ENCODE data around the gene LAMB3.
"Not testable (repeated sequence)": the region's sequence is repeated elsewhere in the genome, so short reads cannot be mapped to it uniquely, and the experiment has no call there.

DNA sequence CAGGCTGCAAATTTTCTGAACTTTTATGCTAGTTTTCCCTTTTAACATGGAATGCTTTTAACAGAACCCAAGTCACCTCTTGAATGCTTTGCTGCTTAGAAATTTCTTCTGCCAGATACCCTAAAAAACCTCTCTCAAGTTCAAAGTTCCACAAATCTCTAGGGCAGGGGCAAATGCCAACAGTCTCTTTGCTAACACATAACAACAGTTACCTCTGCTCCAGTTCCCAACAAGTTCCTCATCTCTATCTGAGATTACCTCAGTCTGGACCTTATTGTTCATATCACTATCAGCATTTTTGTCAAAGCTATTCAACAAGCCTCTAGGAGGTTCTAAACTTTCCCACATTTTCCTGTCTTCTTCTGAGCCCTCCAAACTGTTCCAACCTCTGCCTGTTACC is 48.5 kb upstream of the LAMB3 start:
- TF ChIP-seq, protein P1, sequence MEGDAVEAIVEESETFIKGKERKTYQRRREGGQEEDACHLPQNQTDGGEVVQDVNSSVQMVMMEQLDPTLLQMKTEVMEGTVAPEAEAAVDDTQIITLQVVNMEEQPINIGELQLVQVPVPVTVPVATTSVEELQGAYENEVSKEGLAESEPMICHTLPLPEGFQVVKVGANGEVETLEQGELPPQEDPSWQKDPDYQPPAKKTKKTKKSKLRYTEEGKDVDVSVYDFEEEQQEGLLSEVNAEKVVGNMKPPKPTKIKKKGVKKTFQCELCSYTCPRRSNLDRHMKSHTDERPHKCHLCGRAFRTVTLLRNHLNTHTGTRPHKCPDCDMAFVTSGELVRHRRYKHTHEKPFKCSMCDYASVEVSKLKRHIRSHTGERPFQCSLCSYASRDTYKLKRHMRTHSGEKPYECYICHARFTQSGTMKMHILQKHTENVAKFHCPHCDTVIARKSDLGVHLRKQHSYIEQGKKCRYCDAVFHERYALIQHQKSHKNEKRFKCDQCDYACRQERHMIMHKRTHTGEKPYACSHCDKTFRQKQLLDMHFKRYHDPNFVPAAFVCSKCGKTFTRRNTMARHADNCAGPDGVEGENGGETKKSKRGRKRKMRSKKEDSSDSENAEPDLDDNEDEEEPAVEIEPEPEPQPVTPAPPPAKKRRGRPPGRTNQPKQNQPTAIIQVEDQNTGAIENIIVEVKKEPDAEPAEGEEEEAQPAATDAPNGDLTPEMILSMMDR (IDR thresholded peaks at IDR 0.05): not testable (repeated sequence)
- TF ChIP-seq POLR2A, POLR2AphosphoS5 (IDR thresholded peaks at IDR 0.05): not testable (repeated sequence)
